ENCODE measurements around the gene ANKRD11.

DNA sequence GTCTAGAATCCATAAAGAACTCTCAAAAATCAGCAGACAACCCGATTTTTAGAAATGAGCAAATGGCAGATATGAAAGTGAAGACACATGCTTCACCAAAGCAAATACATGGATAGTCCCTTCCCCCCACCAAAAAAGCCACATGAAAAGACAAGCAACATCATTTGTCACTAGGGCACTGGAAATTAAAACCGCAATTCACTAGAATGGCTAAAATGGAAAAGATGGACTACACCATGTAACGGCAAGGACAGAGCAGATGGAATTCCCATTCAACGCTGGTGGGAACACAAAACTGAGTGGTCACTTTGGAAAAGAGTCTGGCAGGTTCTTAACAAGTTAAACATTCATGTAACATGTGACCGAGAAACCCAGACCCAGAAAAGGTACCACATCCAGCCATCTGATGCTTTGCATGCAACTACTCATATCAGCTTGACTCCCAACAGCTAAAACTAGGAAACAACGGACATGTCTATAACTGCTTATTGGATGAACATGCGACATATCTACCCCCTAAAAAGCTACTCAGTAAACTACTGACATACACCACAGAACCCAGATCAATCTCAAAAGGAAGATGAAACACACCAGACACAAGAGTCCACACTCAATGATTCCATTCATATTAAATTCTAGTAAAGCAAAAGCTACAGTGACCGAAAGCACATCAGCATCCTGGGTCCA, 140.3 kb downstream of the ANKRD11 start:
- TF ChIP-seq TAF1 (IDR thresholded peaks at IDR 0.05; ENCODE audit: borderline replicate concordance, insufficient read depth, low read length), result no peak
- TF ChIP-seq REST (IDR thresholded peaks at IDR 0.05; ENCODE audit: insufficient read depth in 1 of 2, low read depth in 2 of 2, low read length in 2 of 2), result no peak
- no peak for TF ChIP-seq POLR2AphosphoS5 (IDR thresholded peaks at IDR 0.05; ENCODE audit: low read depth, low read length)
